Adrenal gland (tissue), 12 donors: ENCODE data around the gene ABLIM2. TPM values are rescaled to one million over a fixed set of nuclear protein-coding genes. Genes with fewer than 3 reads are reported as not detected.

Source experiments
- DNase-seq, 7 donors: peaks; one replicate each; pipeline ENCODE4 v3.0.0-alpha.2; 2019 to 2020
- H3K27ac ChIP-seq, 5 donors: fragments of 200-600 bp; sonication (generic) in 4 of 5; 1 replicate in 3 of 5; 2 replicates in 2 of 5; pipeline versions ENCODE4 v1.5.1 to v1.8.0; 2016 to 2020; ENCODE audit warnings: mild to moderate bottlenecking in 1 of 5
- H3K27me3 ChIP-seq: fragments of 200-600 bp; 2 replicates; pipeline ENCODE4 v1.8.0; 2021
- H3K36me3 ChIP-seq, 2 donors: fragments of 200-600 bp; replicated peaks in 1 of 2; 1 replicate in 1 of 2; 2 replicates in 1 of 2; pipeline versions ENCODE4 v1.5.1 to v1.8.0; 2018 to 2022
- H3K4me1 ChIP-seq, 2 donors: fragments of 200-600 bp; replicated peaks in 1 of 2; 1 replicate in 1 of 2; 2 replicates in 1 of 2; pipeline versions ENCODE4 v1.5.1 to v1.8.0; 2018 to 2021
- H3K4me3 ChIP-seq, 4 donors: fragments of 200-600 bp; sonication (generic) in 3 of 4; one replicate each; pipeline ENCODE4 v1.5.1; 2016 to 2018
- H3K9me3 ChIP-seq, 3 donors: fragments of 200-600 bp; sonication (generic) in 1 of 3; replicated peaks in 1 of 3; 1 replicate in 2 of 3; 2 replicates in 1 of 3; pipeline versions ENCODE4 v1.5.1 to v1.8.0; 2016 to 2021
- CTCF ChIP-seq, 6 experiments: fragments of 450-650 bp in 4 of 6; fragments of 200-600 bp in 2 of 6; sonication (generic) in 1 of 6; IDR thresholded peaks; 1 replicate in 5 of 6; 2 replicates in 1 of 6; pipeline versions ENCODE4 v1.5.1 to v1.8.0; 2016 to 2021; ENCODE audit warnings: antibody characterized with exemption in 6 of 6, mild to moderate bottlenecking in 2 of 6, moderate library complexity in 1 of 6
- POLR2A ChIP-seq, 2 donors: fragments of 450-650 bp; IDR thresholded peaks; one replicate each; pipeline ENCODE4 v1.6.1; 2017; ENCODE audit warnings: antibody characterized with exemption in 2 of 2, mild to moderate bottlenecking in 2 of 2, moderate library complexity in 1 of 2
- WGBS, 4 donors: extraction: QIAGEN DNeasy Blood & Tissue Kit in 2 of 4; methylation state at CpG; one replicate each; pipeline versions ENCODE4 v1.1.5 to v1.1.7; 2013 to 2017; 5-methylcytosine and 5-hydroxymethylcytosine counted together
- intact Hi-C, 2 donors: fragments of 100-400 bp; cut with DNase I; formaldehyde crosslinking; loops; one replicate each; pipeline versions ENCODE4 v1.14.1 to v1.15.0; 2022 to 2023
- polyA plus RNA-seq, 3 donors: library from polyadenylated mRNA; stranded (reverse); fragments of 200-250 nt in 2 of 3; fragments of 350-450 nt in 1 of 3; fragmentation: Illumina TruSeq in 1 of 3; extraction: RNeasy Lipid Tissue Mini Kit (QIAGEN cat#74804) in 1 of 3; gene quantifications; one replicate each; pipeline ENCODE4 v1.2.3, GENCODE V29; 2013 to 2014
- total RNA-seq, 9 donors: library from RNA; depleted of rRNA in 4 of 9; stranded (reverse); fragments of >200 nt in 4 of 9; fragments of 120-200 nt in 1 of 9; fragmentation: NEBNext Ultra II Directional in 1 of 9; extraction: Animal tissue kit (Norgen Biotek cat#: 25700) in 1 of 9; gene quantifications; one replicate each; pipeline versions ENCODE4 v1.1.0 to v1.2.4, GENCODE V29; 2013 to 2023
- donor health status: healthy with polysubstance abuse.
- donor health status: Bipolar disorder and iron deficiency.
- donor health status: DM: yes; HTN: yes; CAD: no.
- donor health status: DM: no; HTN: no; CAD: no.
- donor health status: DM: no; HTN: no; CAD: no.
- donor health status: DM: yes; HTN: yes; CAD: no.

The ABLIM2 gene
- total and polyA plus RNA-seq, 12 donors = 5.8 to 31.2 (median 14.6) TPM

DNA sequence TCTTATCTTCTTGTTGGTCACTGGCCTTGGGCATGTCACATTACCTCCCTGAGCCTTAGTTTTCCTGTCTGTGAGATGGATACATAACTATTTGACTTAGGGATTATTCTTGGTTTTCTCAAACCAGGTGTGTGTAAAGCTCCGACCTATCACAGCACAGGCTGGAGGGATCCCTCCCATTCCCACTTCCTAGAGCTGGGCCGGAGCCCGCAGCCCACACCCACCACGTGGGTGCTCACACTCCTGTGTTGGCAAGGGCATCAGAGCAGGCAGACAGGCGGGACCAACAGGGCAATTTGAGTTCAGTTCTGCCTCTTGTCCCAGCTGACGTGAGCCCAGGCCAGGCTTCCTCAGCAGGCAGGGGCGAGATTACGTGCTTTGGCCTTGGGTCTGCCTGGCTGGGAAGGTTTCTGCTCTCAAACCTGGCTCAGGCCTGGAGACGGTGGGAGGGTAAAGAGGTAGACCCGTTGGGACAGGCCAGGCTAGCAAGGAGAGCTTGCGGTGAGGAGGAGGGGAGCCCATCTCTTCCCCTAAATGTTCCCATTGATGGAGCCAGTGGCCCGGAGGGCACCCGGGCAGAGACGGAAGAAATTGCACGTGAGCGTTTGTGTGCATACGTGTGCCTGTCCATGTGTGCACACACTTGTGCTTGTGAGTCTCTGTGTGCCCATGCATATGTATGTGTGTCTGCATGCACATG is 39.7 kb upstream of the ABLIM2 start:
- Histone ChIP-seq H3K9me3 (no peaks in the 10 kb centered on the region), H3K4me1 (peaks cover 0 to 33% of the 10 kb centered on the region in 2 donors), H3K36me3 (no peaks in the 10 kb centered on the region), H3K27me3 (no peaks in the 10 kb centered on the region), H3K4me3 (no peak overlapping the region), H3K27ac (peak overlapping the region in 4 of 5 donors; percentile 23 to 96 (median 64))
- TF ChIP-seq CTCF (IDR thresholded peaks at IDR 0.05) (no peak), POLR2A (IDR thresholded peaks at IDR 0.05) (no peak)
- intact Hi-C loops = no loop called here
- peak in 6 of 7 donors; percentile 53 to 73 (median 67) for DNase-seq
- WGBS, 4 donors = 37 to 54% (median 48%) methylated on average over 9 to 17 of the region's 17 CpGs

- Histone ChIP-seq H3K36me3 (no peaks in the 10 kb centered on the region), H3K9me3 (no peaks in the 10 kb centered on the region), H3K4me3 (no peak overlapping the region), H3K27ac (no peak overlapping the region), H3K4me1 (peaks cover 0 to 35% of the 10 kb centered on the region in 2 donors), H3K27me3 (no peaks in the 10 kb centered on the region)
- 88 to 95% (median 89%) methylated on average over 6 to 13 of the region's 13 CpGs for WGBS, 4 donors
- DNase-seq = no peak
- no peak for TF ChIP-seq CTCF (IDR thresholded peaks at IDR 0.05)
- TF ChIP-seq POLR2A (IDR thresholded peaks at IDR 0.05) = no peak
- intact Hi-C loops = no loop called here
Observed at GRCh38 chr4:8197521-8197920, 38.9 kb upstream of the ABLIM2 start.

DNA sequence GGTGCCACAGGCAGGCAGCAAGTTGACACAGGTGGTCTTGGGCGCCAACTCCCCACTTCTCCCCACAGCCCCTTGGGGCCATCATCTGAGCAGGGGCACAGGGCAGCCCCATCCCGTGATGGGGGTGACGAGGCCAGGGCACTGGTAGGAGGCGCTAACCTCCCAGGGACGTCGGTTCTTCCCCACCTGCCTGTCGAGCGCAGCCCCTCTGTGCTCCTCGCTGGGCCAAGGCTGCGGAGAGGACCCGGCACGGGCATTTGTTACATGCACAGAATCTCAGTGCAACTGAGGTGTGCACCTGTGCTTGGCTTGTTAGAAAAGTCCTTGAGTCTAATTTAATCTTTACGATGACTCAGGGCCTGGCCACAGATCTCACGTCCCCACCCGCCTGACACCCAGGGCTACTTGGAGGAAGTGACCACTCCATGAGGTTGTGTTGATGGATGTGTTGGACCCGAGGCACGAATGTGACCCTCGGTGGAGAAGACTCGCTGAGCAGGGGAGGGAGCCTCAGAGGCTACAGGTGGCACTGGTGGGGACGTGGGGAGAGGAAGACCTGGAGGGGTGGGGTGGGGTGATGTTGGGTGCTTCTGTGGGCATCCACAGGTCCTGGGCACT is 37.3 kb upstream of the ABLIM2 start:
- Histone ChIP-seq H3K27me3 (no peaks in the 10 kb centered on the region), H3K4me1 (peaks cover 0 to 40% of the 10 kb centered on the region in 2 donors), H3K9me3 (no peaks in the 10 kb centered on the region), H3K36me3 (no peaks in the 10 kb centered on the region), H3K27ac (no peak overlapping the region), H3K4me3 (no peak overlapping the region)
- intact Hi-C loops = no loop called here
- no peak for TF ChIP-seq POLR2A (IDR thresholded peaks at IDR 0.05)
- no peak for TF ChIP-seq CTCF (IDR thresholded peaks at IDR 0.05)
- peak in 4 of 7 donors; percentile 53 to 74 (median 63) for DNase-seq
- 45 to 64% (median 50%) methylated on average over 16 to 20 of the region's 20 CpGs for WGBS, 4 donors

GRCh38 chr4:8195431-8195830 is 36.8 kb upstream of the ABLIM2 start:
- Histone ChIP-seq H3K9me3 (no peaks in the 10 kb centered on the region), H3K27me3 (no peaks in the 10 kb centered on the region), H3K4me3 (no peak overlapping the region), H3K27ac (no peak overlapping the region), H3K36me3 (no peaks in the 10 kb centered on the region), H3K4me1 (peaks cover 5 to 45% of the 10 kb centered on the region in 2 donors)
- no peak for DNase-seq
- intact Hi-C loops = no loop called here
- WGBS, 4 donors = 74 to 85% (median 77%) methylated on average over 5 to 7 of the region's 7 CpGs
- no peak for TF ChIP-seq CTCF (IDR thresholded peaks at IDR 0.05)
- TF ChIP-seq POLR2A (IDR thresholded peaks at IDR 0.05) = no peak
